GM12891 (cell line): ENCODE results near the gene LGR6.

ENCODE experiments used
- POLR2A ChIP-seq: IDR thresholded peaks from 2 replicates; pipeline ENCODE4 v1.6.1; 2011; ENCODE audit warnings: low read depth, low read length, control low read depth
- POLR2AphosphoS5 ChIP-seq: IDR thresholded peaks from 2 replicates; pipeline ENCODE4 v1.6.1; 2011; ENCODE audit warnings: low read depth, low read length, control low read depth
- SPI1 ChIP-seq: IDR thresholded peaks from 2 replicates; pipeline ENCODE4 v1.6.1; 2011; ENCODE audit warnings: low read depth, low read length, control low read depth
- TAF1 ChIP-seq: IDR thresholded peaks from 2 replicates; pipeline ENCODE4 v1.6.1; 2011; ENCODE audit warnings: low read depth, low read length, control low read depth

- no peak for TF ChIP-seq SPI1
- no peak for TF ChIP-seq POLR2AphosphoS5
- TF ChIP-seq POLR2A, result no peak
- no peak for TF ChIP-seq TAF1
Observed at GRCh38 chr1:202311875-202312635, 118.5 kb downstream of the LGR6 start.
